Measurements from ENCODE around the gene TCF4. TPM values are rescaled to one million over a fixed set of nuclear protein-coding genes. Genes with fewer than 3 reads are reported as not detected.

Gene TCF4
- total RNA-seq, 4 donors from 2014 or later = 30.3 to 51.1 (median 40.1) TPM

DNA sequence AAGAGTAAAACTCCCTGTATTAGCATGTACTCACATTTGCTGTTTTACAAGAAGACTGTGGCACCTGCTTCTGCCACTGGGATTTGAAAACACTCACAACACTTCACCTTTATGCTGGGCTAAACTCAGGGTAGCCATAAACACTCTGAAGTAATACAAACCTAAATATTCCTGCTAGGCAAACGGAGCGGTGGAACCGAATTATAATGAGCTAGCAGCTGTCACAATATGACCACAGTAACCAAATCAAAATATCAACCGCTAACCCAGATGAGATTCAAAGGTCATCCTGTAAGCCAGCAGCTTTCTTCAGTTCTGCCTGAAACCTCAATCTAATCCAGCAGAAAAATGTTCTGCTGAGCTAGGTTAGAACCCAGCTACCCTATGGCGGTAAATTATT is 132.1 kb downstream of the TCF4 start:
- H3K4me1 ChIP-seq = peaks cover 0 to 6% (median 3%) of the 10 kb centered on the region in 4 donors
- TF ChIP-seq EP300 (IDR thresholded peaks at IDR 0.05; ENCODE audit: low read depth) (no peak), POLR2AphosphoS5 (IDR thresholded peaks at IDR 0.05) (no peak), POLR2A (IDR thresholded peaks at IDR 0.05) (no peak)
- TF ChIP-seq, protein P1, sequence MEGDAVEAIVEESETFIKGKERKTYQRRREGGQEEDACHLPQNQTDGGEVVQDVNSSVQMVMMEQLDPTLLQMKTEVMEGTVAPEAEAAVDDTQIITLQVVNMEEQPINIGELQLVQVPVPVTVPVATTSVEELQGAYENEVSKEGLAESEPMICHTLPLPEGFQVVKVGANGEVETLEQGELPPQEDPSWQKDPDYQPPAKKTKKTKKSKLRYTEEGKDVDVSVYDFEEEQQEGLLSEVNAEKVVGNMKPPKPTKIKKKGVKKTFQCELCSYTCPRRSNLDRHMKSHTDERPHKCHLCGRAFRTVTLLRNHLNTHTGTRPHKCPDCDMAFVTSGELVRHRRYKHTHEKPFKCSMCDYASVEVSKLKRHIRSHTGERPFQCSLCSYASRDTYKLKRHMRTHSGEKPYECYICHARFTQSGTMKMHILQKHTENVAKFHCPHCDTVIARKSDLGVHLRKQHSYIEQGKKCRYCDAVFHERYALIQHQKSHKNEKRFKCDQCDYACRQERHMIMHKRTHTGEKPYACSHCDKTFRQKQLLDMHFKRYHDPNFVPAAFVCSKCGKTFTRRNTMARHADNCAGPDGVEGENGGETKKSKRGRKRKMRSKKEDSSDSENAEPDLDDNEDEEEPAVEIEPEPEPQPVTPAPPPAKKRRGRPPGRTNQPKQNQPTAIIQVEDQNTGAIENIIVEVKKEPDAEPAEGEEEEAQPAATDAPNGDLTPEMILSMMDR (IDR thresholded peaks at IDR 0.05) = no peak
- in situ Hi-C loops (cut with MboI; ENCODE audit: low pct_ligation_motif_present in 1 of 4, low pct_unique_long_range_greater_than_20kb in 1 of 4, low sequenced_read_pairs in 3 of 4) = no loop called here
- H3K9me3 ChIP-seq = no peaks in the 10 kb centered on the region
- H3K27me3 ChIP-seq = no peaks in the 10 kb centered on the region
- no peak overlapping the region for H3K4me3 ChIP-seq
- intact Hi-C loops (cut with DNase I; ENCODE audit: low total_unique reads) = no loop called here
- H3K36me3 ChIP-seq = no peaks in the 10 kb centered on the region
- WGBS, 2 donors (ENCODE audit: low coverage in 1 of 2) = 60 to 62% methylated on average over 2 to 5 of the region's 5 CpGs
- no peak for DNase-seq
- H3K27ac ChIP-seq = no peak overlapping the region

DNA sequence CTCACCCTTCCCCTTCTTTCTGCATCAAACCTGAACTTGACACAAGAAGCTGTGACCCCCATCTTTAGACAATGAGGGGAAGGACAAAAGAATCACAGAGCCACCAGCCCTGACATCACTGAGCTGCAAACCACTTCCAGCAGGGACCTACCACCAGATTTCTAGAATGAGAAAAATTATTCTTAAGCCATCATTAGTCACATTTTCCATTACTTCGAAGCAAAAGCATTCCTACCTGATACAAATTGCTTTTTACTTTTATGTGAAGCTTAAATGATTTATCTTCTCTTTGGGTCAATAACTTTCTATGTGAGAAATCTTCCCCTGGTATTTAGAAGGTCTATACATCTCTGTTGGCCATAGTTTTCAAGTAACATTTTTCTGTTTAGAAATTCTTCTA is 134.8 kb downstream of the TCF4 start:
- in situ Hi-C loops (cut with MboI; ENCODE audit: low pct_ligation_motif_present in 1 of 4, low pct_unique_long_range_greater_than_20kb in 1 of 4, low sequenced_read_pairs in 3 of 4) = no loop called here
- H3K9me3 ChIP-seq = no peaks in the 10 kb centered on the region
- WGBS, 2 donors (ENCODE audit: low coverage in 1 of 2) = 50 to 59% methylated on average over 1 of the region's 1 CpG
- intact Hi-C loops (cut with DNase I; ENCODE audit: low total_unique reads) = no loop called here
- DNase-seq = no peak
- H3K27ac ChIP-seq = no peak overlapping the region
- no peak overlapping the region for H3K4me3 ChIP-seq
- TF ChIP-seq EP300 (IDR thresholded peaks at IDR 0.05; ENCODE audit: low read depth) = no peak
- TF ChIP-seq POLR2A (IDR thresholded peaks at IDR 0.05) = no peak
- no peak for TF ChIP-seq POLR2AphosphoS5 (IDR thresholded peaks at IDR 0.05)
- TF ChIP-seq, protein P1 (IDR thresholded peaks at IDR 0.05) = no peak
- no peaks in the 10 kb centered on the region for H3K27me3 ChIP-seq
- no peaks in the 10 kb centered on the region for H3K36me3 ChIP-seq
- H3K4me1 ChIP-seq = peaks cover 0 to 6% (median 3%) of the 10 kb centered on the region in 4 donors

DNA sequence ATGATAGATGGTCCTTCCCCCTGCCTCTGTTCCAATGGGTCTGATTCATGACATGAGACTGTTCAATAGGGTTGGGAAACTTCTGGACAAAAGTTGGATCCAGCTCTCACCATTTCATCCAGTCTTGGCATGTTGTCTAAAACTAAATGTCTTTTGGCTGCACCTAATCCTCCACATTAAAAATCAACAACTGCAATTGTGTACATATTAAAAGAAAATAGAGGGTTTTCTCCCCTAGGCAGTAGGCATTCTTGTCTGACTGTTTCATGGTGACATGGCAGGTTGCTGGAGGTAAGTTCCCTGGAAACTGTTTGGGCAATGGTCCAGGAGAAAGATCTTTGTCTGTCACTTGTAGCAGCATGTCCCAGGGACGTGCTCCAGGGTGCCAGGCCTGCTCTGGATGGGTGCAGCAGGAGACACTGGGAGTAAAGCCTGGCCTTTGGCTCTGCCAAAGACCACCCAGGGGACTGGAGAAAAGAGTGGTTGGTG is 135.8 kb downstream of the TCF4 start:
- intact Hi-C loops (cut with DNase I; ENCODE audit: low total_unique reads) = no loop called here
- no peak for TF ChIP-seq POLR2AphosphoS5 (IDR thresholded peaks at IDR 0.05)
- no peak for TF ChIP-seq EP300 (IDR thresholded peaks at IDR 0.05; ENCODE audit: low read depth)
- no peak for TF ChIP-seq POLR2A (IDR thresholded peaks at IDR 0.05)
- TF ChIP-seq, protein P1 (IDR thresholded peaks at IDR 0.05) = no peak
- no peaks in the 10 kb centered on the region for H3K27me3 ChIP-seq
- peak overlapping the region in 1 of 4 donors; percentile 43 for H3K27ac ChIP-seq
- H3K9me3 ChIP-seq = no peaks in the 10 kb centered on the region
- no peak overlapping the region for H3K4me3 ChIP-seq
- in situ Hi-C loops (cut with MboI; ENCODE audit: low pct_ligation_motif_present in 1 of 4, low pct_unique_long_range_greater_than_20kb in 1 of 4, low sequenced_read_pairs in 3 of 4) = no loop called here
- H3K4me1 ChIP-seq = peaks cover 0 to 6% (median 3%) of the 10 kb centered on the region in 4 donors
- no peak for DNase-seq
- H3K36me3 ChIP-seq = no peaks in the 10 kb centered on the region
- 57% methylated on average over 1 of the region's 1 CpG; no CpG with 5 or more reads in 1 of the 2 donors for WGBS, 2 donors (ENCODE audit: low coverage in 1 of 2)

DNA sequence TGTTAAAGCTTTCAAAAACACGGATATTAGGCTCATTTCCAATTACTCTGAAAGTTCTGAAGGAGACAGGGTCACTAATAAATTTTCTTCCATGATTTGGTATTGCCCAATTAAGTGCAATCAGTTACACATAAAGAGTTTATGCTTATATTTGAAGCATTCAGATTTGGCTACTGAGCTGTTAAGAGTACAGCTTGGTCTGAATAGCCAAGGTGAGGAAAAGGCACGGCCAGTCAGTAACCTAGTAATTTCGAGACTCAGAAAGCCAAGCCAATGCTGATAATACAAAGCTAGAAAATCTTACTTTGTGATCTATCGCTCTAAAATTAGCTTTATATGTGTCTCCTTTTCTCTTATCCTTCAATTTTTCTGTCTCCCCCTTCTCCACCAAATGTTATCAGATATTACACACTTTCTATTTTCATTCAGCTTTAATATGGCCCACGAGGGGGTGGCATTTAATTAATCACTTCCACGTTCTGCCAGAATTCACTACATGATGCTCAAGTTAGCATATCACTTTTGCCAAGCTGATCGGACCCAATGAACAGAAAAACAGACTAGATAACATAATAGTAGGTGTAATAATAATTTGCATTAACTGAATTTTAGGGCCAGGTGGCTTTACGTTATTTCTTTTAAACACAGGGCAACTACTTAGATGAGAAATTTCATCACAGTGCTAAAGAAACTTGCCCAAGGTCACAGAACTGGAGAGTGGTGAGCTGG is 138.4 kb downstream of the TCF4 start:
- Histone ChIP-seq H3K36me3 (no peaks in the 10 kb centered on the region), H3K9me3 (no peaks in the 10 kb centered on the region), H3K4me3 (no peak overlapping the region), H3K27ac (no peak overlapping the region), H3K27me3 (no peaks in the 10 kb centered on the region), H3K4me1 (peaks cover 0 to 6% (median 3%) of the 10 kb centered on the region in 4 donors)
- in situ Hi-C loops (cut with MboI; ENCODE audit: low pct_ligation_motif_present in 1 of 4, low pct_unique_long_range_greater_than_20kb in 1 of 4, low sequenced_read_pairs in 3 of 4) (no loop called here), intact Hi-C loops (cut with DNase I; ENCODE audit: low total_unique reads) (no loop called here)
- no peak for TF ChIP-seq POLR2A (IDR thresholded peaks at IDR 0.05)
- TF ChIP-seq, protein P1 (IDR thresholded peaks at IDR 0.05) = no peak
- no peak for TF ChIP-seq POLR2AphosphoS5 (IDR thresholded peaks at IDR 0.05)
- DNase-seq = no peak
- WGBS, 2 donors (ENCODE audit: low coverage in 1 of 2) = 60 to 65% methylated on average over 8 of the region's 8 CpGs
